Fibroblast of peridontal ligament (primary cell): Measurements from ENCODE around the gene CHD1L.
"Not testable (repeated sequence)": the region's sequence is repeated elsewhere in the genome, so short reads cannot be mapped to it uniquely, and the experiment has no call there.

Source experiments
- DNase-seq: peaks from one replicate; pipeline ENCODE4 v3.0.0-alpha.2; 2010; ENCODE audit errors: extremely low read depth

The CHD1L gene

GRCh38 chr1:147242449-147243227 lies at the start of gene CHD1L:
CHD1L (plus strand) TSS chr1:147242684; CDS start chr1:147242704, 20 bp downstream.
- DNase-seq, result peak; percentile 94

- not testable (repeated sequence) for DNase-seq
These were observed 45.2 kb upstream of the CHD1L start for GRCh38 chr1:147197324-147197723.

- no peak for DNase-seq
These were observed 41.2 kb upstream of the CHD1L start for GRCh38 chr1:147201276-147201675.

- DNase-seq, result no peak
These were observed 40.7 kb upstream of the CHD1L start for GRCh38 chr1:147201786-147202185.

GRCh38 chr1:147202576-147202975 lies 39.9 kb upstream of the CHD1L start:
- no peak for DNase-seq

GRCh38 chr1:147204080-147204479 lies 38.4 kb upstream of the CHD1L start:
- DNase-seq, result no peak

GRCh38 chr1:147207192-147207591 lies 35.3 kb upstream of the CHD1L start:
- no peak for DNase-seq

GRCh38 chr1:147208619-147209018 lies 33.9 kb upstream of the CHD1L start:
- no peak for DNase-seq

GRCh38 chr1:147209825-147210821 lies 32.4 kb upstream of the CHD1L start:
- no peak for DNase-seq

GRCh38 chr1:147210987-147211386 lies 31.5 kb upstream of the CHD1L start:
- DNase-seq, result no peak

- no peak for DNase-seq
These were observed 30.9 kb upstream of the CHD1L start for GRCh38 chr1:147211577-147211976.

- DNase-seq, result no peak
These were observed 29.2 kb upstream of the CHD1L start for GRCh38 chr1:147213271-147213670.

GRCh38 chr1:147214325-147214724 lies 28.2 kb upstream of the CHD1L start:
- no peak for DNase-seq

GRCh38 chr1:147214842-147215539 lies 27.5 kb upstream of the CHD1L start:
- DNase-seq, result peak; percentile 13

- DNase-seq, result no peak
These were observed 27.0 kb upstream of the CHD1L start for GRCh38 chr1:147215540-147215916.

GRCh38 chr1:147216124-147216523 lies 26.4 kb upstream of the CHD1L start:
- no peak for DNase-seq

GRCh38 chr1:147217141-147217540 lies 25.3 kb upstream of the CHD1L start:
- no peak for DNase-seq

- DNase-seq, result no peak
These were observed 23.9 kb upstream of the CHD1L start for GRCh38 chr1:147218606-147219005.

GRCh38 chr1:147223740-147224615 lies 18.5 kb upstream of the CHD1L start:
- DNase-seq, result no peak

- peak; percentile 64 for DNase-seq
These were observed 17.2 kb upstream of the CHD1L start, which contains the start of gene FMO5 for GRCh38 chr1:147225193-147225730. FMO5 (minus strand) TSS chr1:147225339; CDS start chr1:147225029, 310 bp downstream.

- DNase-seq, result not testable (repeated sequence)
These were observed 11.5 kb upstream of the CHD1L start for GRCh38 chr1:147231032-147231431.
